ENCODE data around the gene VSIG1.

DNA sequence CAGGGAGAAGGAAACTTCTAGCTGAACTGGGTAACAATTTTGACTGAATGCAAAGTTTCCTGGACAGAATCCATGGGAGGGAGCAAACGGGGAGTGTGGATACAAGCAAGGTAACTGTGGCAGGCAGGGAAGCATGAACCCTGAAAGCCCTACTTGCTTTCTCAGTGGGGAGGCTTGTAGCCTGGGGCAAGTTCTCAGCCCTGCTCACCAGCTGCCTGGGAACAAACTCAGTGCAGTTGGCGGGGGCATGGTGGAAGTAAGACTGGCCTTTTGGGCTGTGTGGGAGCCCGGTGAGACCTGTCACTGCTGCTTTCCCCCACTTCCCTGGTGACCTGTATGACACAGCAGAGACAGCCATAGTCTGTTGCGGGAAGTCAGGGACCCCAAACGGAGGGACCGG, 48.7 kb upstream of the VSIG1 start:
- TF ChIP-seq POLR2A (IDR thresholded peaks at IDR 0.05) (no peak), CTCF (IDR thresholded peaks at IDR 0.05) (no peak)
